Measurements from ENCODE around the gene MRPS7.
A peak's percentile ranks its signal among the peaks of the same experiment; 100 is the strongest.

Gene MRPS7

GRCh38 chr17:75313941-75314551 is 52.4 kb downstream of the MRPS7 start:
- no peak for DNase-seq

GRCh38 chr17:75315541-75316243 is 54.0 kb downstream of the MRPS7 start:
- peak in 1 of 5 donors; percentile 40 for DNase-seq

All from T-helper 1 cell (primary cell).